GM21576 (cell line): ENCODE measurements around the gene PRAME.
"Not testable (repeated sequence)": the region's sequence is repeated elsewhere in the genome, so short reads cannot be mapped to it uniquely, and the experiment has no call there.

Experiments
- ATAC-seq: cut with Tn5 transposase; IDR thresholded peaks from one replicate; pipeline ENCODE4 v1.9.1; 2021; ENCODE audit warnings: mild to moderate bottlenecking, moderate library complexity; ENCODE audit not compliant: unreplicated experiment

Gene PRAME

GRCh38 chr22:22581524-22581923, 22.5 kb upstream of the PRAME start:
- not testable (repeated sequence) for ATAC-seq

GRCh38 chr22:22579869-22580604, 21.0 kb upstream of the PRAME start:
- ATAC-seq, result no peak

GRCh38 chr22:22578702-22579424, 19.8 kb upstream of the PRAME start:
- ATAC-seq, result no peak

- no peak for ATAC-seq
These were observed 17.9 kb upstream of the PRAME start for GRCh38 chr22:22576989-22577427.

- no peak for ATAC-seq
These were observed 17.4 kb upstream of the PRAME start for GRCh38 chr22:22576244-22576988.

- ATAC-seq, result no peak
These were observed 15.3 kb upstream of the PRAME start for GRCh38 chr22:22574361-22574760.

- no peak for ATAC-seq
These were observed 14.2 kb upstream of the PRAME start for GRCh38 chr22:22573047-22573889.

- ATAC-seq, result no peak
These were observed 12.8 kb upstream of the PRAME start for GRCh38 chr22:22571862-22572261.

GRCh38 chr22:22571429-22571828, 12.4 kb upstream of the PRAME start:
- ATAC-seq, result no peak

GRCh38 chr22:22569218-22569617, 10.2 kb upstream of the PRAME start:
- ATAC-seq, result no peak

- no peak for ATAC-seq
These were observed 6.9 kb upstream of the PRAME start for GRCh38 chr22:22565981-22566380.

- ATAC-seq, result no peak
These were observed 744 bp downstream of the PRAME start for GRCh38 chr22:22558071-22558971.

GRCh38 chr22:22556995-22557925, 1.8 kb downstream of the PRAME start:
- ATAC-seq, result no peak

GRCh38 chr22:22556578-22556977, 2.5 kb downstream of the PRAME start:
- no peak for ATAC-seq

GRCh38 chr22:22555596-22555995, 3.5 kb downstream of the PRAME start:
- no peak for ATAC-seq

- no peak for ATAC-seq
These were observed 4.3 kb downstream of the PRAME start for GRCh38 chr22:22554587-22555284.

GRCh38 chr22:22553735-22554586, 5.1 kb downstream of the PRAME start:
- ATAC-seq, result no peak
